GM18526 (cell line): ENCODE measurements around the gene CFAP45.

Experiments
- POLR2A ChIP-seq: IDR thresholded peaks from 3 replicates; pipeline ENCODE4 v1.6.1; 2011; ENCODE audit not compliant: insufficient read length; ENCODE audit errors: extremely low read depth

CFAP45 gene

GRCh38 chr1:159908031-159908940, 8.3 kb upstream of the CFAP45 start:
- TF ChIP-seq POLR2A = no peak

GRCh38 chr1:159906960-159907359, 7.0 kb upstream of the CFAP45 start:
- TF ChIP-seq POLR2A = no peak

GRCh38 chr1:159902541-159902940, 2.6 kb upstream of the CFAP45 start:
- TF ChIP-seq POLR2A = no peak

GRCh38 chr1:159900755-159901360, 893 bp upstream of the CFAP45 start:
- TF ChIP-seq POLR2A = no peak

GRCh38 chr1:159898527-159898926, 1.4 kb downstream of the CFAP45 start:
- TF ChIP-seq POLR2A = no peak

- TF ChIP-seq POLR2A = no peak
Observed at GRCh38 chr1:159897962-159898361, 2.0 kb downstream of the CFAP45 start.

GRCh38 chr1:159896546-159896930, 3.4 kb downstream of the CFAP45 start:
- TF ChIP-seq POLR2A = no peak

GRCh38 chr1:159895836-159896545, 4.0 kb downstream of the CFAP45 start:
- no peak for TF ChIP-seq POLR2A

GRCh38 chr1:159895286-159895685, 4.7 kb downstream of the CFAP45 start:
- TF ChIP-seq POLR2A = no peak

- no peak for TF ChIP-seq POLR2A
Observed at GRCh38 chr1:159892944-159893343, 7.0 kb downstream of the CFAP45 start.

- no peak for TF ChIP-seq POLR2A
Observed at GRCh38 chr1:159891275-159892157, 8.4 kb downstream of the CFAP45 start.

- TF ChIP-seq POLR2A = no peak
Observed at GRCh38 chr1:159890390-159890789, 9.6 kb downstream of the CFAP45 start.

- TF ChIP-seq POLR2A = no peak
Observed at GRCh38 chr1:159889821-159890252, 10.1 kb downstream of the CFAP45 start.

- TF ChIP-seq POLR2A = no peak
Observed at GRCh38 chr1:159889202-159889601, 10.8 kb downstream of the CFAP45 start.

- TF ChIP-seq POLR2A = no peak
Observed at GRCh38 chr1:159884296-159884695, 15.7 kb downstream of the CFAP45 start.
